K562 (cell line): ENCODE data around the gene ZBTB2. TPM values are rescaled to one million over a fixed set of nuclear protein-coding genes. Genes with fewer than 3 reads are reported as not detected.

ENCODE experiments used
- ATAC-seq: fragments of 200-7000 bp; cut with Tn5 transposase; 3 replicates; pipeline ENCODE4 v1.9.1; 2020; ENCODE audit warnings: moderate library complexity
- BruUV-seq: library from RNA; stranded (reverse); fragments of 400-500 nt; replicated peaks from 2 replicates; lab custom pipeline; 2021; lab: Mats Ljungman, UMichigan
- CTCF ChIA-PET: fragments of 300-600 bp; formaldehyde crosslinking; extraction: SDS; loops from one replicate; lab custom pipeline; 2021; ENCODE audit warnings: low intra/inter-chr PET ratio; lab: Yijun Ruan, JAX
- POLR2A ChIA-PET: fragments of 300-600, 350-650 bp; sonication (Branson Sonifier 250); formaldehyde crosslinking; extraction: SDS; loops from one replicate; lab custom pipeline; 2021; ENCODE audit warnings: antibody characterized with exemption, inconsistent platforms; lab: Yijun Ruan, JAX
- DNase-seq, 4 experiments: peaks; one replicate each; pipeline versions ENCODE4 v3.0.0 to v3.0.0-alpha.2; 2011 to 2018; ENCODE audit warnings: low spot score in 3 of 4, mixed read lengths in 3 of 4; ENCODE audit errors: extremely low read depth in 1 of 4
- FAIRE-seq: peaks from 2 replicates; lab custom pipeline; 2011; peaks lifted over from hg19 to GRCh38; lab: Jason Lieb, UNC
- H2AFZ ChIP-seq: 2 replicates; pipeline ENCODE4 v1.6.0; 2011; ENCODE audit warnings: low read depth, low read length, control low read depth, inconsistent platforms
- H3K27ac ChIP-seq: fragments of 200-600 bp; 3 replicates; pipeline ENCODE4 v1.8.0; 2011; ENCODE audit warnings: low read depth, mild to moderate bottlenecking, control low read depth, inconsistent platforms, low read length, moderate library complexity, mixed read lengths; ENCODE audit errors: extremely low read depth
- H3K27me3 ChIP-seq, 2 experiments: fragments of 300-600 bp in 1 of 2; 2 replicates in 1 of 2; 3 replicates in 1 of 2; pipeline versions ENCODE4 v1.6.0 to v1.8.0; 2011; ENCODE audit warnings: inconsistent platforms in 2 of 2, low read length in 2 of 2, mild to moderate bottlenecking in 1 of 2, mixed read lengths in 1 of 2, moderate library complexity in 1 of 2; ENCODE audit not compliant: control insufficient read depth in 2 of 2, insufficient read depth in 2 of 2
- H3K36me3 ChIP-seq: fragments of 300-600 bp; 3 replicates; pipeline ENCODE4 v1.8.0; 2011; ENCODE audit warnings: mild to moderate bottlenecking, low read length, inconsistent platforms; ENCODE audit not compliant: control insufficient read depth, insufficient read depth
- H3K4me1 ChIP-seq, 2 experiments: fragments of 200-600 bp in 1 of 2; replicated peaks in 1 of 2; 2 replicates in 1 of 2; 3 replicates in 1 of 2; pipeline versions ENCODE4 v1.5.1 to v1.8.0; 2011; ENCODE audit warnings: inconsistent platforms in 2 of 2, low read length in 2 of 2, mild to moderate bottlenecking in 1 of 2, mixed read lengths in 1 of 2, moderate library complexity in 1 of 2; ENCODE audit not compliant: control insufficient read depth in 2 of 2, insufficient read depth in 2 of 2
- H3K4me2 ChIP-seq: 2 replicates; pipeline ENCODE4 v1.6.1; 2011; ENCODE audit warnings: low read length, control low read depth, inconsistent platforms, mixed read lengths; ENCODE audit not compliant: insufficient read depth
- H3K4me3 ChIP-seq: fragments of 200-600 bp; sonication (generic), shearing (Covaris generic); 2 replicates; pipeline ENCODE4 v1.5.1; 2016; ENCODE audit warnings: control low read depth, inconsistent platforms
- H3K79me2 ChIP-seq: fragments of 200-600 bp; 3 replicates; pipeline ENCODE4 v1.8.0; 2011; ENCODE audit warnings: low read length, inconsistent platforms; ENCODE audit not compliant: control insufficient read depth, insufficient read depth
- H3K9ac ChIP-seq, 2 experiments: 2 replicates each; pipeline versions ENCODE4 v1.6.0 to v1.6.1; 2011; ENCODE audit warnings: low read depth in 2 of 2, low read length in 2 of 2, control low read depth in 1 of 2, inconsistent platforms in 1 of 2, mild to moderate bottlenecking in 1 of 2, mixed read lengths in 1 of 2; ENCODE audit not compliant: insufficient read depth in 1 of 2
- H3K9me1 ChIP-seq: one replicate; pipeline ENCODE4 v1.6.0; 2011; ENCODE audit warnings: inconsistent platforms, mild to moderate bottlenecking, low read length, moderate library complexity; ENCODE audit not compliant: control insufficient read depth, insufficient read depth
- H3K9me3 ChIP-seq: replicated peaks from 2 replicates; pipeline ENCODE4 v1.5.1; 2011; ENCODE audit warnings: low read depth, low read length, inconsistent platforms; ENCODE audit not compliant: control insufficient read depth, insufficient read depth
- H4K20me1 ChIP-seq: replicated peaks from 2 replicates; pipeline ENCODE4 v1.6.1; 2011; ENCODE audit warnings: low read length, inconsistent platforms, mixed read lengths; ENCODE audit not compliant: control insufficient read depth, insufficient read depth
- CTCF ChIP-seq, 3 experiments: IDR thresholded peaks in 2 of 3; conservative IDR thresholded peaks in 1 of 3; 2 replicates each; pipeline ENCODE4 v1.5.1; 2011 to 2012; ENCODE audit warnings: low read length in 3 of 3, mild to moderate bottlenecking in 3 of 3, control low read depth in 2 of 3, improper control_type of control experiment in 1 of 3, inconsistent platforms in 1 of 3, low read depth in 1 of 3, mixed read lengths in 1 of 3, moderate library complexity in 1 of 3; ENCODE audit not compliant: insufficient read depth in 2 of 3
- RAD21 ChIP-seq, 2 experiments: fragments of 250-450 bp in 1 of 2; fragments of 450-650 bp in 1 of 2; sonication (Bioruptor Pico) in 1 of 2; formaldehyde crosslinking in 1 of 2; IDR thresholded peaks in 1 of 2; conservative IDR thresholded peaks in 1 of 2; 2 replicates each; pipeline versions ENCODE4 v1.4.0 to v1.8.0; 2020 to 2022; ENCODE audit warnings: mild to moderate bottlenecking in 2 of 2, moderate library complexity in 1 of 2
- SMC3 ChIP-seq: conservative IDR thresholded peaks from 2 replicates; pipeline ENCODE4 v1.6.1; 2011; ENCODE audit warnings: low read depth, low read length, improper control_type of control experiment; ENCODE audit not compliant: insufficient read depth
- WGBS: fragments of 100-300 bp; shearing (Covaris generic); methylation state at CpG from one replicate; pipeline ENCODE4 v1.1.6; 2016; ENCODE audit warnings: low coverage, mixed read lengths; ENCODE audit not compliant: insufficient coverage; ENCODE audit errors: missing lambda C conversion rate; 5-methylcytosine and 5-hydroxymethylcytosine counted together
- in situ Hi-C: fragments of 300-500 bp; cut with MboI; formaldehyde crosslinking; loops from 4 replicates; pipeline ENCODE4 v1.15.0; 2018; ENCODE audit warnings: inconsistent platforms, mixed read lengths
- intact Hi-C: fragments of 100-400 bp; cut with micrococcal nuclease; formaldehyde crosslinking; loops from 2 replicates; pipeline ENCODE4 v1.14.2; 2022
- polyA plus RNA-seq, 8 experiments: library from polyadenylated mRNA; depleted of rRNA in 4 of 8; stranded (reverse) in 5 of 8; unstranded in 3 of 8; fragments of >200 nt; fragmentation: Nextera tagmentation in 2 of 8; fragmentation: Illumina TruSeq in 1 of 8; extraction: Ambion mirVana in 2 of 8; extraction: Trizol in 1 of 8; gene quantifications; 2 replicates each; pipeline versions ENCODE4 v1.2.1 to v1.2.3, GENCODE V29; 2011 to 2014; ENCODE audit warnings: inconsistent platforms in 1 of 8, missing spikeins in 1 of 8
- total RNA-seq, 7 experiments: library from RNA; depleted of rRNA in 6 of 7; stranded (reverse); fragments of >200 nt in 6 of 7; fragmentation: Illumina TruSeq in 2 of 7; extraction: Trizol in 2 of 7; gene quantifications; 2 replicates each; pipeline versions ENCODE4 v1.2.1 to v1.2.3, GENCODE V29; 2011 to 2021; ENCODE audit warnings: low replicate concordance in 1 of 7

Gene ZBTB2
- total and polyA plus RNA-seq, 9 of the 15 experiments (the other 6 are each of a cell fraction or from before 2014, with no cell fraction given): 5.1 to 26.2 (median 16.4) TPM

DNA sequence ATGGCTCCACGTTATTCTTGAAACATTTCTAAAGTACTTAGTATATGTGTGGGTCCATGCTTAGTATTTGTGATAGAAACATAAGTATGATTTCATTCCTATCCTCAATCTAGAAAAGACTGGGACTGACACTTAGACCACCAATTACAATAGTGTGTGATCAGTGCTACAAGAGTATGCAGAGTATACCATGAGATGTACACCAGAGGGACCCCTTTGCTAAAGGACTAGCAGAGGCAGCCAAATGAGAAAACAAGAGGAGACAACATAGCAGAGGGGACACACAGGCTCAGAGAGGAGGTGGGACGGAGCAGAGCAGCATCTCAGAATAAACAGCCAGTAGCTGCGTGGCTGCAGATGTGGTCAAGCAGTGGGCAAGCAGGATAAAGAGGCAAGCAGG lies 39.5 kb upstream of the ZBTB2 start:
- 92% methylated on average over 3 of the region's 3 CpGs for WGBS
- Histone ChIP-seq H3K4me1 (no peaks in the 10 kb centered on the region), H3K27me3 (no peaks in the 10 kb centered on the region), H3K9me1 (no peaks in the 10 kb centered on the region), H3K4me2 (no peak overlapping the region), H3K27ac (no peak overlapping the region), H4K20me1 (no peaks in the 10 kb centered on the region), H3K4me3 (no peak overlapping the region), H3K36me3 (peaks cover 75% of the 10 kb centered on the region), H3K79me2 (0 out of 3 replicates have a peak, but pooled peaks cover 3% of the 10 kb centered on the region), H2AFZ (no peak overlapping the region), H3K9ac (peak overlapping the region in 1 of 2 experiments; percentile 26; a peak in 1 of 4 replicates), H3K9me3 (no peaks in the 10 kb centered on the region)
- DNase-seq: no peak
- POLR2A ChIA-PET: no interaction called here
- FAIRE-seq: peak; percentile 32
- BruUV-seq: no TSS peak
- CTCF ChIA-PET: no interaction called here
- TF ChIP-seq RAD21 (CRISPR knock-in tag; conservative IDR thresholded peaks at IDR 0.05 in 1 of 2, IDR thresholded peaks at IDR 0.05 in 1 of 2) (peak in 1 of 2 experiments; percentile 52; a peak in 2 of 4 replicates), CTCF (IDR thresholded peaks at IDR 0.05 in 2 of 3, conservative IDR thresholded peaks at IDR 0.05 in 1 of 3; ENCODE audit: insufficient read depth in 2 of 3, low read depth in 1 of 3, low read length in 3 of 3) (peak; percentile 13 to 40 (median 24); a peak in 3 of 6 replicates), SMC3 (no peak)
- peak; percentile 79 for ATAC-seq
- intact Hi-C loops (loop anchor here (2.0 kb wide), 1 partner anchor 46 kb away; no protein-coding TSS in a partner anchor), in situ Hi-C loops (no loop called here)
